NCI-H2196 (cell line): ENCODE results near the gene PVRIG.
"Not testable (repeated sequence)": the region's sequence is repeated elsewhere in the genome, so short reads cannot be mapped to it uniquely, and the experiment has no call there.

ENCODE experiments used
- DNase-seq: peaks from one replicate; lab custom pipeline; 2025; ENCODE audit not compliant: unreplicated experiment; lab: John Stamatoyannopoulos, UW

The PVRIG gene

GRCh38 chr7:100270046-100270918 lies 50.5 kb downstream of the PVRIG start:
- DNase-seq = not testable (repeated sequence)
